Gastroesophageal sphincter (tissue), 4 donors: ENCODE data around the gene CADM1. TPM values are rescaled to one million over a fixed set of nuclear protein-coding genes. Genes with fewer than 3 reads are reported as not detected.

Source experiments
- ATAC-seq: fragments of 150-250 bp; one replicate; pipeline ENCODE4 v1.9.1; 2016; ENCODE audit warnings: mild to moderate bottlenecking, moderate library complexity
- H3K27ac ChIP-seq, 4 donors: fragments of 200-600 bp; sonication (generic) in 3 of 4; 1 replicate in 3 of 4; 2 replicates in 1 of 4; pipeline ENCODE4 v1.5.1; 2016 to 2019
- H3K27me3 ChIP-seq: fragments of 200-600 bp; sonication (generic); one replicate; pipeline ENCODE4 v1.5.1; 2019
- H3K36me3 ChIP-seq, 2 donors: fragments of 200-600 bp; sonication (generic); one replicate each; pipeline ENCODE4 v1.5.1; 2019; ENCODE audit warnings: control low read depth in 1 of 2
- H3K4me1 ChIP-seq, 3 donors: fragments of 200-600 bp; sonication (generic); 1 replicate in 2 of 3; 2 replicates in 1 of 3; pipeline ENCODE4 v1.5.1; 2016 to 2019; ENCODE audit warnings: control low read depth in 2 of 3
- H3K4me3 ChIP-seq, 2 donors: fragments of 200-600 bp; sonication (generic); one replicate each; pipeline ENCODE4 v1.5.1; 2019; ENCODE audit warnings: mild to moderate bottlenecking in 1 of 2, moderate library complexity in 1 of 2
- H3K9me3 ChIP-seq, 3 donors: fragments of 200-600 bp; sonication (generic); one replicate each; pipeline ENCODE4 v1.5.1; 2017 to 2019; ENCODE audit warnings: control low read depth in 2 of 3
- EP300 ChIP-seq: sonication (generic); formaldehyde crosslinking; IDR thresholded peaks from one replicate; pipeline ENCODE4 v1.6.1; 2017; ENCODE audit warnings: antibody characterized with exemption, mild to moderate bottlenecking
- POLR2A ChIP-seq, 2 donors: fragments of 450-650 bp; IDR thresholded peaks; one replicate each; pipeline ENCODE4 v1.6.1; 2017; ENCODE audit warnings: antibody characterized with exemption in 2 of 2, mild to moderate bottlenecking in 2 of 2, moderate library complexity in 1 of 2
- POLR2AphosphoS5 ChIP-seq: sonication (generic); formaldehyde crosslinking; IDR thresholded peaks from one replicate; pipeline ENCODE4 v1.6.1; 2017; ENCODE audit warnings: antibody characterized with exemption
- WGBS, 2 donors: methylation state at CpG; one replicate each; pipeline ENCODE4 v1.1.5; 2018; ENCODE audit warnings: low coverage in 1 of 2; 5-methylcytosine and 5-hydroxymethylcytosine counted together
- total RNA-seq, 4 donors: library from RNA; depleted of rRNA; stranded (reverse); fragments of >200 nt; gene quantifications; one replicate each; pipeline ENCODE4 v1.1.0, GENCODE V29; 2016
- TF ChIP-seq, protein P1 (sequence below), 4 experiments: fragments of 200-600 bp in 2 of 4; fragments of 450-650 bp in 2 of 4; sonication (generic) in 1 of 4; IDR thresholded peaks; one replicate each; pipeline ENCODE4 v1.5.1; 2017 to 2019; ENCODE audit warnings: antibody characterized with exemption in 4 of 4, mild to moderate bottlenecking in 2 of 4, moderate library complexity in 2 of 4

The CADM1 gene
- total RNA-seq, 4 donors from 2014 or later: 10.4 to 23.5 (median 17.1) TPM

DNA sequence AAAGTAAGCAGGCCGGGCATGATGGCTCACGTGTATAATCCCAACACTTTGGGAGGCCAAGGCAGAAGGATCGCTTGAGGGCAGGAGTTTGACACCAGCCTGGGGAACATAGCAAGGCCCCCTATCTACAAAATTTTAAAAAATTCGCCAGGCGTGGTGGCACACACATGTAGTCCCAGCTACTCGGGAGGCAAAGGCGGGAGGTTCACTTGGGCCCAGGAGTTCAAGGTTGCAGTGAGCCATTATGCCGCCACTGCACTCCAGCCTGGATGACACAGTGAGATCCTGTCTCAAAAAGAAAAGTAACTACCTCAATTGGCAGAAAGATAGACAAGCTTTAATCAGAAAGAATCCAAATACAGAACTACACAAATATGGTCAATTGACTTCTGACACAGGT lies 31.0 kb downstream of the CADM1 start:
- TF ChIP-seq POLR2AphosphoS5 (no peak), EP300 (no peak), POLR2A (IDR thresholded peaks at IDR 0.05) (no peak)
- TF ChIP-seq, protein P1, sequence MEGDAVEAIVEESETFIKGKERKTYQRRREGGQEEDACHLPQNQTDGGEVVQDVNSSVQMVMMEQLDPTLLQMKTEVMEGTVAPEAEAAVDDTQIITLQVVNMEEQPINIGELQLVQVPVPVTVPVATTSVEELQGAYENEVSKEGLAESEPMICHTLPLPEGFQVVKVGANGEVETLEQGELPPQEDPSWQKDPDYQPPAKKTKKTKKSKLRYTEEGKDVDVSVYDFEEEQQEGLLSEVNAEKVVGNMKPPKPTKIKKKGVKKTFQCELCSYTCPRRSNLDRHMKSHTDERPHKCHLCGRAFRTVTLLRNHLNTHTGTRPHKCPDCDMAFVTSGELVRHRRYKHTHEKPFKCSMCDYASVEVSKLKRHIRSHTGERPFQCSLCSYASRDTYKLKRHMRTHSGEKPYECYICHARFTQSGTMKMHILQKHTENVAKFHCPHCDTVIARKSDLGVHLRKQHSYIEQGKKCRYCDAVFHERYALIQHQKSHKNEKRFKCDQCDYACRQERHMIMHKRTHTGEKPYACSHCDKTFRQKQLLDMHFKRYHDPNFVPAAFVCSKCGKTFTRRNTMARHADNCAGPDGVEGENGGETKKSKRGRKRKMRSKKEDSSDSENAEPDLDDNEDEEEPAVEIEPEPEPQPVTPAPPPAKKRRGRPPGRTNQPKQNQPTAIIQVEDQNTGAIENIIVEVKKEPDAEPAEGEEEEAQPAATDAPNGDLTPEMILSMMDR (IDR thresholded peaks at IDR 0.05): no peak
- no peaks in the 10 kb centered on the region for H3K9me3 ChIP-seq
- H3K4me3 ChIP-seq: no peak overlapping the region
- no peak for ATAC-seq
- no peak overlapping the region for H3K27ac ChIP-seq
- WGBS, 2 donors: 100% methylated on average over 2 to 4 of the region's 8 CpGs
- H3K36me3 ChIP-seq: no peaks in the 10 kb centered on the region
- no peaks in the 10 kb centered on the region for H3K27me3 ChIP-seq
- H3K4me1 ChIP-seq: peaks cover 0 to 8% (median 0%) of the 10 kb centered on the region in 3 donors

- WGBS, 2 donors: 63 to 70% methylated on average over 2 of the region's 3 CpGs
- Histone ChIP-seq H3K36me3 (no peaks in the 10 kb centered on the region), H3K27me3 (no peaks in the 10 kb centered on the region), H3K27ac (no peak overlapping the region), H3K4me1 (peaks cover 0 to 8% (median 0%) of the 10 kb centered on the region in 3 donors), H3K9me3 (no peaks in the 10 kb centered on the region), H3K4me3 (no peak overlapping the region)
- no peak for ATAC-seq
- TF ChIP-seq POLR2AphosphoS5 (no peak), EP300 (no peak), POLR2A (IDR thresholded peaks at IDR 0.05) (no peak)
- TF ChIP-seq, protein P1 (IDR thresholded peaks at IDR 0.05): no peak
Measured at GRCh38 chr11:115471367-115471766, 32.8 kb downstream of the CADM1 start.

- Histone ChIP-seq H3K4me1 (peaks cover 0 to 8% (median 0%) of the 10 kb centered on the region in 3 donors), H3K9me3 (no peaks in the 10 kb centered on the region), H3K4me3 (no peak overlapping the region), H3K36me3 (no peaks in the 10 kb centered on the region), H3K27me3 (no peaks in the 10 kb centered on the region), H3K27ac (no peak overlapping the region)
- ATAC-seq: no peak
- WGBS, 2 donors: 79 to 84% methylated on average over 3 of the region's 3 CpGs
- TF ChIP-seq POLR2A (IDR thresholded peaks at IDR 0.05) (no peak), EP300 (no peak), POLR2AphosphoS5 (no peak)
- TF ChIP-seq, protein P1 (IDR thresholded peaks at IDR 0.05): no peak
Measured at GRCh38 chr11:115470928-115471327, 33.3 kb downstream of the CADM1 start.

DNA sequence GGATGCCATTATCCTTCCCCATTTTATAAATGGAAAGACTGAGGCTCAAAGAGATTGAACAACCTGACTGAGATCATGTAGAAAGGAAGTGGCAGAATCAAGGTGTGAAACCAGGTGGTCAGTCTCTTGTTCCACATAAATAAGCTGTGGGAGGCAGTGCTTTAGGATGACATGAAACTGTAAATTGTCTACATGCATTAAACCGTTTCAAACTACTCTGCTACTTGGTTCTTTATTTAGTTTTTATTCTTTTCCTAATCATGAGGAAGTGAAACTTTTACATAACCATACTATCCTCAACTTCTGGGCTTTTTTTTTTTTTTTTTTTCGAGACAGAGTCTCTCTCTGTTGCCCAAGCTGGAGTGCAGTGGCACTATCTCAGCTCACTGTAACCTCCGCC lies 34.9 kb downstream of the CADM1 start:
- Histone ChIP-seq H3K27ac (no peak overlapping the region), H3K27me3 (no peaks in the 10 kb centered on the region), H3K4me3 (no peak overlapping the region), H3K4me1 (peaks cover 0 to 8% (median 0%) of the 10 kb centered on the region in 3 donors), H3K36me3 (no peaks in the 10 kb centered on the region), H3K9me3 (no peaks in the 10 kb centered on the region)
- no peak for ATAC-seq
- WGBS, 2 donors: 57% methylated on average over 2 of the region's 3 CpGs; no CpG with 5 or more reads in 1 of the 2 donors
- TF ChIP-seq EP300 (no peak), POLR2A (IDR thresholded peaks at IDR 0.05) (no peak), POLR2AphosphoS5 (no peak)
- TF ChIP-seq, protein P1 (IDR thresholded peaks at IDR 0.05): no peak

- TF ChIP-seq, protein P1 (IDR thresholded peaks at IDR 0.05): no peak
- TF ChIP-seq EP300 (no peak), POLR2A (IDR thresholded peaks at IDR 0.05) (no peak), POLR2AphosphoS5 (no peak)
- Histone ChIP-seq H3K27me3 (no peaks in the 10 kb centered on the region), H3K4me1 (peaks cover 0 to 8% (median 0%) of the 10 kb centered on the region in 3 donors), H3K27ac (no peak overlapping the region), H3K36me3 (no peaks in the 10 kb centered on the region), H3K9me3 (no peaks in the 10 kb centered on the region), H3K4me3 (no peak overlapping the region)
- 56 to 68% methylated on average over 2 to 3 of the region's 3 CpGs for WGBS, 2 donors
- ATAC-seq: no peak
Measured at GRCh38 chr11:115466122-115466521, 38.1 kb downstream of the CADM1 start.
